GM18526 (cell line): ENCODE measurements around the gene GREB1L.

ENCODE experiments used
- POLR2A ChIP-seq: IDR thresholded peaks from 3 replicates; pipeline ENCODE4 v1.6.1; 2011; ENCODE audit not compliant: insufficient read length; ENCODE audit errors: extremely low read depth

GREB1L gene

GRCh38 chr18:21443776-21444464 is 201.9 kb downstream of the GREB1L start:
- no peak for TF ChIP-seq POLR2A

DNA sequence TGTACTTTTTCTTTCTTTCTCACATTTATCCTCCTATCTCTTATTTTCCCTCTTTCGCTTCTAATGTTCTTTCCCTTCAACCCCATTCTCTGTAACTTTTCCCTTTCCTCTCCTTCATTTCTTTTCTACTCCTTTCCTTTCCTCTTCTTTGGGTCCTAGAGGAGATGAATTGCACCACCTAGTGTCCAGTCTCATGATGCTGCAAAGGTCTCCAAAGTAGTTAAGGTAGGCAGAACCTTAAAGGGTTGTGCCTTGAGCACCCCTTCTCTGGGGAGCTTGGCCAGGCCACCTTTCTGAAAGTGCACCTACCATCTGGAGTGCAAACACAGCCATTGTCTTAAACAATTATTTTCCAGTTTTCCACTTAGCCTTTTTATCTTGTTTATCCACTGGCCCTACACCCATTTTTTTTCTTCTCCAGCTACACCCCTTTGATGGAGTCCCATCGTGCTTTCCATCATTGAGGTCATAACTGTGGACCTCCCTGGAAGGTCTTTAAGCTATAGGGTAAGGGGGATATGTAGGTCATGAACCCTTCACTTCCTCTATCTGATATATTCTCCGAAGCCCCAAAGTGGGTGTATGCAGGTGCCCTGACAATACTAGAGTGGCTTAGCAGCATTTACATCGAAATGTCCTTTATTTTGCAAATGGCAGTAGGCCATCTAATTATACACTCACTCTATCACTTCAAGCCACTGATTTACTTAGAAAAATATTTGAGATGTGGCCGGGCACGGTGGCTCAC is 202.6 kb downstream of the GREB1L start:
- TF ChIP-seq POLR2A: no peak

GRCh38 chr18:21448299-21448698 is 206.3 kb downstream of the GREB1L start:
- no peak for TF ChIP-seq POLR2A

GRCh38 chr18:21449367-21450290 is 207.6 kb downstream of the GREB1L start:
- TF ChIP-seq POLR2A: no peak

DNA sequence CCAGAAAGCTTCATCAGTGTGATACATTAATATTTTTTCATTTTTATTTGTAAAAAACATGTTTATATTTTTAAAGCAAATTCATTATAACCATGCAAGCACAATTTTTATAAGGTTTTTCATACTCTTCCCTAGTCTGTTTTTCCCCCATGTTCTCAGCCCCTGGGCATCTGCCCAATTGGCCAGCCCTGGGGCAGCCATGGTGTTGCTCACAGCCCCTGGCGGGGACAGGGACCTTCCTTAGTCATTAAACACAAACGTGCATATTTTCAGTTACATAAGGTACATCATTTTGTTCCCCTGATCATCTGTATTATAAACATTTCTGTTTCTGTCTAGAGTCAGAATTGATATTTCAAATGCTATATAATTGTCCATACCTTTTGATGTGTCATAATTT is 208.5 kb downstream of the GREB1L start:
- TF ChIP-seq POLR2A: no peak

GRCh38 chr18:21450913-21451312 is 208.9 kb downstream of the GREB1L start:
- TF ChIP-seq POLR2A: no peak

- TF ChIP-seq POLR2A: no peak
Measured at GRCh38 chr18:21451851-21452250, 209.8 kb downstream of the GREB1L start.

DNA sequence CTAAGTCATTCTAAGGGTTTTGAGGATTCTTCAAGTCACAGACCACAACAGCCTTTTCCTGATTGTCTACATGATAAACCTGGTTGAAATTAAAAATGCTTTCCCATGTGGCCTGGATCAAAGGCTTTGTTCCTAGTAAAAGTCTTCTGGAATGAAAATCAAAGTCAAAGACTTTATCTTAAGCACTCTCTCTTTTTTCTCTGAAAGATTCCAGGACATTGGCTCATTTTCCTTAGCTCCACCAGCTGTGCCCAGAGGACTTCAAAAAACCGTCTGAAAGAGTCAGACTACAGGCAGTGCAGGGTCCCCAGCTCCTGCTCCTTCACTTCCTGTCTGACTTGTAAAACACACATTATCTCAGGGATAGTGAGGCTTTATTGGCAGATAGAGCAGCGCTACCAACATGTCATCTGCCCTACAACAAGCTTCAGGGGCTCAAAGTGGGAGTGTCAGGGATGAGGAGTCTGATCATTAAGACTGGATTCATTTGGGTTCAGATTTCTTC is 210.3 kb downstream of the GREB1L start:
- no peak for TF ChIP-seq POLR2A

DNA sequence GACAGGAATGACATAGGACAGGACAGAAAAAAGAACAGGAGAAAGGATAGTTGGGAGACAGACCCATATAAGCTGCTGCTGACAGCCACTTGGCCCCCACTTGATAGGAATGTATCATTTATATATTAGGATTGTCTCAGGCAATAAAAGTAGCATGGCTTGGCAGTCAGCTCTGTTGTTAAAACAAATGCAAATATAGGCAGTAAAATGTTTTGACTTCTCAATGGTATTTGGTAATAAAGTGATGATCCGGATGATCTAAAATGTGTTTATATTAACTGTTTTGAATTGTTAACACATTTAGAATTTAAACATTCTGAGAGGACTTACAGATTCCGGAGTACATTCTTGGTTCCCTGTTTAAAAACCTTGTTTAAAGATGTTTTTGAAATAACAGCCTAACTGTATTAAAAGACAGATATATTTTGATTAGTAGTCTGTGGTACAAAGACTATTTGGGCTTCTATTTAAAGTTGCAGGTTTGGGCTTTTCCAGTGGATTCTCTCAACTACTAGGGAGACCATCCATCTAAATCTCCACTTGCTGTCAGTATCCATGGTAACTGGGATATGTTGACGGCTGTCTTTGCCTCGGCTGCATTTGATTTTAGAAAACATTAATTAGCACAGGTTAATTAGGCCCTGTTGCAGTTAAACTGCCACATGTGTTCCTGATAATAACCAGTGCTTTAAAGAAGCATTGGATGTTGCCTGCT is 210.9 kb downstream of the GREB1L start:
- no peak for TF ChIP-seq POLR2A

DNA sequence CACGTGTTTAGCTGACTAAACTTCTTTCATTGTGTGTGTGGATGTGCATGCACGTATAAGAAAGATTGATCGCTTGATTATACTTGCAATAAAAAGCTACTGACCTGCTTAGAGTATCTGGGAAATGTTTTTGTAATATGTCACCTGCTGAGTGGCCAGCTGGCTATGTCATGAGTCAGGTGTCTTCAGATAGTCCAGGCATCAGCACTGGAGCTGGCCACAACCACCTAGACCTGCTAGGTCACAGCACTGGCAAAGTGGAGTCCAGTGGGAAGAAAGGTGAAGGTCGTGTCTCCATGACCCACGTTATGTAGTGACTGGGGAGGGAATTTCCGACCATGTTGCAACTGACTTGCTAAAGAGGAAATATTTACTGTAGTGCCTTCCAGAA is 211.5 kb downstream of the GREB1L start:
- TF ChIP-seq POLR2A: no peak

DNA sequence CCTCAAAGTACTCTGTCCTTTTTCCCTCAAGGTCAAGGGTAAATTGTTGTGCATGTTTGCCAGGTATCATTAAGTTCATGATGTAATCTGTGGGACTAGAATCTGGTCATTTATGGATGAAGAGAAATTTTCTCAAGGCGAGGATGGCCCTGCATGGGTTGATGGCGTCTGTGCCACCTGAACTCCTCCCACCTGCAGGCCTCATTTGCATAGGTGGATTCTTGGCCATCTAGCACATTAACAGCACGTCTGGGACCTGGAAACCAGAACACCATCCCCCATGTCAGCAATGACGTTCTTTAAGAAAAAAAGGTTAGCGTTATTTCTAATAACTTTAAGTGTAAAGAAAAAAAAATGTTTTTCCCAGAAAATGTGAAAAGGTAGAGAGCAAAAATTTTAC is 212.7 kb downstream of the GREB1L start:
- TF ChIP-seq POLR2A: no peak

DNA sequence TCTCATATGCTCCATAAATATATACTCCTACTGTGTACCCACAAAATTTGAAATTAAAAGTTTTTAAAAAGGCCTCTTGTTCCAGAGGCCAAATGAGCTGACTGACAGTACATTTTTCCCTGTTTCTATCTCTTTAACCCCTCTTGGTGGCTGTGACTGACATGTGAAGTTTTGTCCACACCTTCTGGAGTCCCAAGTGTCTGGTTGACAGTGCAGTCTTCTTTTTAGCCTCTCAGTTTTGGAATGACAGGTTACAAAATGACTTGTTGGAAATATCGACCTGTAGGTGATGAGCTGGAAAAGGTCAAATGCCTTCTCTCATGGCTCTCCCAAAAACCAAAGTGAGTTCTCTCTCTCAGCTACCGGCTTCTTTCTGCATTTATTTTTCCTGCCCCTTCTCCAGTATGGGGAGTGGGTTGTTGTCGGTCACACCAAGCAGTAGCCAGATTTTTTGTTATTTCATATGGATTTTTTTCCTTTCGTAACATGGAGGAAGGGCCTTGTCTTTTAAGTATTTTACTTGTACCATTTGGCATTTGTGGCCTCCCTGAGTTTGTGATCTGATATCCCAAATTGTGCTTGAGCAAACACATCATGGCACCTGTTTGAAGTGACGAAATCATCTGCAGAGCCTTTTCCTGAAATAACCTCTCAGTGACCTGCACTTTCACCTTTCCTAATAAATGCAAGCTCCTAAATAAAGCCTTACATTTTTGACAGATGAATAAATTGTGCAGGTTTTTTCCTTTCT is 214.6 kb downstream of the GREB1L start:
- TF ChIP-seq POLR2A: no peak

- no peak for TF ChIP-seq POLR2A
Measured at GRCh38 chr18:21457179-21457535, 215.1 kb downstream of the GREB1L start.

DNA sequence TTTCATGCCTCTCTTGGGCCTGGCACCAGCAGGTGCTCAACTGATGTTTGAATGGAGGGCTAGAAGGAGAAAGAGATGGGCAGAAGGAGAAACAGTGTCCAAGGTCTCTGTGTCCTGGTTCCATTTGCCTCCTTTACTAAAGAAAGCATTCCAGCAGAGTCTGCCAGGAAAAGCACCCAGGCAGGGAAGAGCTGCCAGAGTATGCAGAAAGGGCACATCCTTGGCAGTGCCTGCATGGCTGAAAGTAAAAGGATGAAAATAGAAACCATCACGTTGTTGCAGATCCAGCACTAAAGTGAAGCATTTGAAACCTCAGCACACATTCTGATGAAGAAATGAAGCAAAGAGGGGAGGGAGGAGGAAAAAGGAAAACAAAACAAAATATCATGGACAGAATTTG is 216.3 kb downstream of the GREB1L start:
- TF ChIP-seq POLR2A: no peak
